MM.1S (cell line): ENCODE results near the gene DYNLT2.

Experiments
- DNase-seq: peaks from one replicate; pipeline ENCODE4 v3.0.0-alpha.2; 2015
- H2AFZ ChIP-seq: fragments of 300-600 bp; sonication (generic); 2 replicates; pipeline ENCODE4 v1.6.0; 2016; ENCODE audit warnings: antibody characterized with exemption, low read length
- H3F3A ChIP-seq: fragments of 300-600 bp; sonication (generic); 2 replicates; pipeline ENCODE4 v1.6.1; 2016; ENCODE audit warnings: mild to moderate bottlenecking, antibody characterized with exemption, low read length, moderate library complexity, mixed read lengths; ENCODE audit not compliant: insufficient read depth
- H3K27ac ChIP-seq: fragments of 300-600 bp; sonication (generic); 2 replicates; pipeline ENCODE4 v1.5.1; 2016; ENCODE audit warnings: mild to moderate bottlenecking, low read length
- H3K27me3 ChIP-seq: fragments of 300-600 bp; sonication (generic); replicated peaks from 2 replicates; pipeline ENCODE4 v1.6.0; 2016; ENCODE audit warnings: low read length; ENCODE audit not compliant: insufficient read depth
- H3K36me3 ChIP-seq: fragments of 300-600 bp; sonication (generic); replicated peaks from 2 replicates; pipeline ENCODE4 v1.6.1; 2016; ENCODE audit warnings: mild to moderate bottlenecking, low read length, mixed read lengths; ENCODE audit not compliant: insufficient read depth
- H3K4me1 ChIP-seq: fragments of 300-600 bp; sonication (generic); 2 replicates; pipeline ENCODE4 v1.6.1; 2016; ENCODE audit warnings: low read length, mixed read lengths
- H3K4me2 ChIP-seq: fragments of 300-600 bp; sonication (generic); 2 replicates; pipeline ENCODE4 v1.6.0; 2016; ENCODE audit warnings: low read depth, low read length
- H3K4me3 ChIP-seq: fragments of 300-600 bp; sonication (generic); 2 replicates; pipeline ENCODE4 v1.5.1; 2016; ENCODE audit warnings: low read length, mixed read lengths
- H3K79me2 ChIP-seq: fragments of 300-600 bp; sonication (generic); 2 replicates; pipeline ENCODE4 v1.6.1; 2016; ENCODE audit warnings: mixed run types, low read length, mixed read lengths
- H3K9ac ChIP-seq: fragments of 300-600 bp; sonication (generic); 2 replicates; pipeline ENCODE4 v1.6.1; 2016; ENCODE audit warnings: low read length, mixed read lengths
- H3K9me2 ChIP-seq: fragments of 300-600 bp; sonication (generic); replicated peaks from 2 replicates; pipeline ENCODE4 v1.6.1; 2016; ENCODE audit warnings: mild to moderate bottlenecking, low read length, mixed read lengths; ENCODE audit not compliant: insufficient read depth
- H3K9me3 ChIP-seq: fragments of 300-600 bp; sonication (generic); replicated peaks from 2 replicates; pipeline ENCODE4 v1.6.1; 2016; ENCODE audit warnings: mild to moderate bottlenecking, low read length, mixed read lengths; ENCODE audit not compliant: insufficient read depth
- H4K20me1 ChIP-seq: fragments of 300-600 bp; sonication (generic); 2 replicates; pipeline ENCODE4 v1.6.1; 2016; ENCODE audit warnings: mild to moderate bottlenecking, low read length, moderate library complexity, mixed read lengths; ENCODE audit not compliant: insufficient read depth
- EZH2 ChIP-seq: fragments of 300-600 bp; sonication (generic); optimal IDR thresholded peaks from 2 replicates; pipeline ENCODE3; 2017; ENCODE audit warnings: low read depth, mild to moderate bottlenecking, antibody characterized with exemption, low read length, mixed read lengths
- EZH2phosphoT487 ChIP-seq: fragments of 300-600 bp; sonication (generic); IDR thresholded peaks from 2 replicates; pipeline ENCODE4 v1.6.1; 2018; ENCODE audit warnings: antibody characterized with exemption, low read length
- TF ChIP-seq, protein P1 (sequence below): fragments of 300-600 bp; sonication (generic); IDR thresholded peaks from 2 replicates; pipeline ENCODE4 v1.5.1; 2016; ENCODE audit warnings: antibody characterized with exemption, low read length, mixed read lengths

Gene DYNLT2

GRCh38 chr6:169707772-169708171, 43.6 kb downstream of the DYNLT2 start:
- Histone ChIP-seq H3K4me2 (no peak overlapping the region), H3K79me2 (peaks cover 17% of the 10 kb centered on the region), H3K4me1 (0 out of 2 replicates have a peak, but pooled peaks cover 3% of the 10 kb centered on the region)

DNA sequence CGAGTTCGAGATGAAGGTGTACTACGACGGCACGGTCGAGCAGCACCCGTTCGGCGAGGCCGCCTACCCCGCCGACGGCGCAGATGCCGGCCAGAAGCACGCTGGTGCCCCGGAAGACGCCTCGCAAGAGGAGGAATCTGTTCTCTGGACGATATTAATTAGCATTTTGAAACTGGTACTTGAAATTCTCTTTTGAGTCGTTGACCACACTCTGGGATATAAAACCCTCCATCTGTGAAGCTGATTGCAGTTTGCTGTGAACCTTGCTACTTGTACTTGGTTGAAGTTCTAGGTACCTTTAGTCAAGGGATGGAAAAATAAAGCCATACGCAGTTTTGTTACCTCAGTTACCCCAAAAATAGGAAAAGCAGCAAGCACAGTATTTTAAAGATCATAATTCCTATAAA, 48.5 kb downstream of the DYNLT2 start:
- peak overlapping the region; percentile 72; the same call in 1 of the 2 replicates for H3K27ac ChIP-seq
- H3F3A ChIP-seq = no peaks in the 10 kb centered on the region
- H3K4me2 ChIP-seq = peak overlapping the region; percentile 66
- no peaks in the 10 kb centered on the region for H3K9me2 ChIP-seq
- H3K4me1 ChIP-seq = 0 out of 2 replicates have a peak, but pooled peaks cover 3% of the 10 kb centered on the region
- no peak for TF ChIP-seq EZH2phosphoT487
- TF ChIP-seq, protein P1, sequence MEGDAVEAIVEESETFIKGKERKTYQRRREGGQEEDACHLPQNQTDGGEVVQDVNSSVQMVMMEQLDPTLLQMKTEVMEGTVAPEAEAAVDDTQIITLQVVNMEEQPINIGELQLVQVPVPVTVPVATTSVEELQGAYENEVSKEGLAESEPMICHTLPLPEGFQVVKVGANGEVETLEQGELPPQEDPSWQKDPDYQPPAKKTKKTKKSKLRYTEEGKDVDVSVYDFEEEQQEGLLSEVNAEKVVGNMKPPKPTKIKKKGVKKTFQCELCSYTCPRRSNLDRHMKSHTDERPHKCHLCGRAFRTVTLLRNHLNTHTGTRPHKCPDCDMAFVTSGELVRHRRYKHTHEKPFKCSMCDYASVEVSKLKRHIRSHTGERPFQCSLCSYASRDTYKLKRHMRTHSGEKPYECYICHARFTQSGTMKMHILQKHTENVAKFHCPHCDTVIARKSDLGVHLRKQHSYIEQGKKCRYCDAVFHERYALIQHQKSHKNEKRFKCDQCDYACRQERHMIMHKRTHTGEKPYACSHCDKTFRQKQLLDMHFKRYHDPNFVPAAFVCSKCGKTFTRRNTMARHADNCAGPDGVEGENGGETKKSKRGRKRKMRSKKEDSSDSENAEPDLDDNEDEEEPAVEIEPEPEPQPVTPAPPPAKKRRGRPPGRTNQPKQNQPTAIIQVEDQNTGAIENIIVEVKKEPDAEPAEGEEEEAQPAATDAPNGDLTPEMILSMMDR = no peak
- no peak for TF ChIP-seq EZH2
- peaks cover 22% of the 10 kb centered on the region for H3K79me2 ChIP-seq
- H3K9me3 ChIP-seq = no peaks in the 10 kb centered on the region
- peak overlapping the region; percentile 82 for H3K4me3 ChIP-seq
- DNase-seq = peak; percentile 12
- H2AFZ ChIP-seq = no peak overlapping the region
- H4K20me1 ChIP-seq = no peaks in the 10 kb centered on the region
- H3K36me3 ChIP-seq = no peaks in the 10 kb centered on the region
- H3K27me3 ChIP-seq = no peaks in the 10 kb centered on the region
- peak overlapping the region; percentile 79 for H3K9ac ChIP-seq

More at GRCh38 chr6:169707772-169708171, 43.6 kb downstream of the DYNLT2 start:
- Histone ChIP-seq H3K36me3 (no peaks in the 10 kb centered on the region), H3F3A (no peaks in the 10 kb centered on the region), H4K20me1 (no peaks in the 10 kb centered on the region), H3K9me2 (no peaks in the 10 kb centered on the region), H3K4me3 (no peak overlapping the region), H3K9me3 (no peaks in the 10 kb centered on the region), H2AFZ (no peak overlapping the region), H3K9ac (no peak overlapping the region), H3K27ac (no peak overlapping the region), H3K27me3 (no peaks in the 10 kb centered on the region)
- no peak for TF ChIP-seq EZH2phosphoT487
- TF ChIP-seq, protein P1 = no peak
- no peak for TF ChIP-seq EZH2
- no peak for DNase-seq

DNA sequence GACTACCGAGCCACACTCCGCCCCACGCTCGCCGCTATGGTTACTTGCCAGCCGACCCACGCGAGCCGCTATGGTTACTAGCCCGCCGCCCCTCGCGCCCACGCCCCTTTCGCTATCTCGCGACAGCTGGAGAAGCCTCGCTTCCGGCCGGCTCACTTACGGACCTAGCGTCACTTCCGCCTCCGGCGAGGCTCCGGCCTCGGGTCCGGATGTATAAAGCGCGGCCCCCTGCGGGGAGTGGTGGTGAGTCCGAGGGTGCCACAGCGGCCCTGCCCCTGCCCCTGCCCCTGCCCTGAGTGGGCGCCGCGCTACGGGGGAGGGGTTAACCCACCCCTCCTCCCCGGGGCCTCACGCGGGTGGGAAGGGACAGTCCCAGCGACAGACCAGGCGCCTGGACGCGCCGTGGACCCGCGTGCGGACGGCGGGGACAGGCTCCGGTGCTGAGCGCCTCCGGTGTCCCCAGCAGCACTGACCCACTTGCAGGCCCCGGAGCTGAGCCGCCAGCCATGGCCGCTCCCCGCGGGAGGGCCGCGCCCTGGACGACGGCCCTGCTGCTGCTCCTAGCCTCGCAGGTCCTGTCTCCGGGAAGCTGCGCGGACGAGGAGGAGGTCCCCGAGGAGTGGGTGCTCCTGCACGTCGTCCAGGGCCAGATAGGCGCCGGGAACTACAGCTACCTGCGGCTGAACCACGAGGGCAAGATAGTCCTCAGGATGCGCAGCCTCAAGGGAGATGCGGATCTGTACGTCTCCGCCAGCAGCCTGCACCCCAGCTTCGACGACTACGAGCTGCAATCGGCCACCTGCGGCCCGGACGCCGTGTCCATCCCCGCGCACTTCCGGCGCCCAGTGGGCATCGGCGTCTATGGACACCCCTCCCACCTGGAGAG, 49.2 kb downstream of the DYNLT2 start, which contains the start of the genes C6orf120 and WDR27:
TSS of gene C6orf120 (plus strand) at position 173 of the 886 bp plus-strand sequence. CDS start at position 507, 334 bp downstream.
TSS of gene WDR27 (minus strand) at position 76 of the 886 bp plus-strand sequence. CDS start 13,024 bp downstream, outside the sequence.
- peak; percentile 91 for DNase-seq
- peak within 1 kb of the TSS; percentile 79 for H3K9ac ChIP-seq
- no peak for TF ChIP-seq EZH2
- TF ChIP-seq, protein P1 = no peak
- TF ChIP-seq EZH2phosphoT487 = no peak
- no peaks in the 10 kb centered on the region for H3K9me3 ChIP-seq
- peaks cover 22% of the 10 kb centered on the region for H3K79me2 ChIP-seq
- H4K20me1 ChIP-seq = no peaks in the 10 kb centered on the region
- H3K9me2 ChIP-seq = no peaks in the 10 kb centered on the region
- peak within 1 kb of the TSS; percentile 86 for H2AFZ ChIP-seq
- peak within 1 kb of the TSS; percentile 82 for H3K4me3 ChIP-seq
- H3K36me3 ChIP-seq = no peaks in the 10 kb centered on the region
- H3K4me2 ChIP-seq = peak within 1 kb of the TSS; percentile 68
- H3K27ac ChIP-seq = peak within 1 kb of the TSS; percentile 72
- H3F3A ChIP-seq = no peaks in the 10 kb centered on the region
- H3K27me3 ChIP-seq = no peaks in the 10 kb centered on the region
- 0 out of 2 replicates have a peak, but pooled peaks cover 3% of the 10 kb centered on the region for H3K4me1 ChIP-seq
